HUDEP-2 (cell line): ENCODE results near the gene TNF.

Source experiments
- DNase-seq, 76 experiments: peaks; one replicate each; lab custom pipeline; 2025; ENCODE audit not compliant: unreplicated experiment in 76 of 76; lab: John Stamatoyannopoulos, UW

The TNF gene

DNA sequence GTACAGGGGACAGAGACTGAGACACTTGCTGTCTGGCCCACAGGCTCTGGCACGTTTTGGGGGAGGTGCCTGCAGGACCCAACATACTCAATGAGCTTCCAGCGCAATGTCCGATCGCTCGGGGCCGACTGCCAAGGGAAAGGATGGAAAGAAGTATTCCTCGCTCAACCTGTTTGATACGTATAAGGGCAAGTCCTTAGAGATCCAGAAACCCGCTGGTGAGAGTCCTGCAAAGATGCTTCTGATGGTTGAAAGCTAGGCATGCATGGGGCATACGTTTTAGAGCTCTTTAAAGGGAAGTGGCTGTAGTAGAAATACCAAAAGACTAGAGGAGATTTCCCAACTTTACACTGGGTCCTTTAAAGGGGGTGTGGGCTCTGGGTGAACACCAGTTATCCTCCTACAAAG, 47.3 kb downstream of the TNF start:
- no peak for DNase-seq

DNA sequence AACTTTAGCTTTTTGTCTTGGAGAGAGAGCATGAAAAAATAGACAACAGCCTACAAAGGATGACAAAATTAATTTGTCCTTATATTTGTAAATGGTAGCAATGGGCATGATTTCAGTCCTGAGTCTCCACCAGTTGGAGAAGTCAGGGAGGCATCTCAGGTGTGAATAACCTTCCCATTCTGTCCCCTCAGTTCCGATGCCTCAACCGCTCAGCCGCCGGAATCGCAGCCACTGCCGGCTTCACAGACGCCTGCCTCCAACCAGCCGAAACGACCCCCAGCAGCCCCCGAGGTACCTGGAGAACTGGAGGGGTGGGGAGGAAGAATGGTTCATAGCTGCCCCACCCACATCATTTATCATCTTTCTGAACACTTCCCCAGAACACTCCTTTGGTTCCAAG, 48.7 kb downstream of the TNF start:
- no peak for DNase-seq

DNA sequence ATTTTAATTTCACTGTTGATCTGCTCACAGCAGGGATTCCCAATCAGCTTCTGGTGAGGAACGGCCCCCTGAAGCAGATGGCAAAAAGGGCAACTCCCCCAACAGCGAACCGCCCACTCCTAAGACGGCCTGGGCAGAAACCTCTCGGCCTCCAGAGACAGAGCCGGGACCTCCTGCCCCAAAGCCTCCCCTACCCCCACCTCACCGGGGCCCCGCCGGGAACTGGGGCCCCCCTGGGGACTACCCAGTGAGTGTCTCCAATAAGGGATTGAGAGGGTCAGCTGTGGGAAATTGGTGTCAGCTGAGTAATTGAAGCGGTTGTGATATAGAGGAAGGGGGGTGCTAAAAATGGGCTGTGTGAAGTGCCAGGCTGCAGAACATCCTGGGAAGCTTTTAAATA, 51.6 kb downstream of the TNF start:
- no peak for DNase-seq

DNA sequence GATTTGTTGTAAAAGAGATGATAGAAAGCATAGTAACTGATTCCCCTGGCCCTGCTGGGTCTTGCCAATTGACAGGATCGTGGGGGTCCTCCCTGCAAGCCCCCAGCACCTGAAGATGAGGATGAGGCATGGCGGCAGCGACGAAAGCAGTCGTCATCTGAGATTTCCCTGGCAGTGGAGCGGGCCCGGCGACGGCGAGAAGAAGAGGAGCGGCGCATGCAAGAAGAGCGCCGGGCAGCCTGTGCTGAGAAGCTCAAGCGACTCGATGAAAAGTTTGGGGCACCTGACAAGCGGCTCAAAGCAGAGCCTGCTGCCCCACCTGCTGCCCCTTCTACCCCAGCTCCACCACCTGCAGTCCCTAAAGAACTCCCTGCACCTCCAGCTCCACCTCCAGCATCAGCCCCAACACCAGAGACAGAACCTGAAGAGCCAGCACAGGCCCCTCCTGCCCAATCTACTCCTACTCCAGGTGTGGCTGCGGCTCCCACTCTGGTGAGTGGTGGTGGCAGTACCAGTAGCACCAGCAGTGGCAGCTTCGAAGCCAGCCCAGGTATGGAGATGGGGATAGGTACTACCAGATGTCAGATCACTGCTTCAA, 52.4 kb downstream of the TNF start:
- no peak for DNase-seq
